ENCODE results near the gene RAB6A.

DNA sequence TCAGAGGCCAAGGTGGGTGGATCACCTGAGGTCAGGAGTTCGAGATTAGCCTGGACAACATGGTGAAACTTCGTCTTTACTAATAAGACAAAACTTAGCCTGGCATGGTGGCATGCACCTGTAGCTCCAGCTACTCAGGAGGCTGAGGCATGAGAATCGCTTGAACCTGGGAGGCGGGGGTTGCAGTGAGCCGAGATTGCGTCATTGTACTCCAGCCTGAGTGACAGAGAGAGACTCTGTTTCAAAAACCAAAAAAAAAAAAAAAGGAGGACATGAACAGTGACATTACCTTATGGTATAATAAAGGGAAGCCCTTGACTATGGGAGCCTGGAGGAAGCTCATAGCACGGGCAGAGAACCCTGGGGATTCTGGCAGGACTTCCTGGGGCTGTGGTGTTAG, 131.0 kb downstream of the RAB6A start:
- TF ChIP-seq POLR2A (IDR thresholded peaks at IDR 0.05): no peak
- TF ChIP-seq, protein P1, sequence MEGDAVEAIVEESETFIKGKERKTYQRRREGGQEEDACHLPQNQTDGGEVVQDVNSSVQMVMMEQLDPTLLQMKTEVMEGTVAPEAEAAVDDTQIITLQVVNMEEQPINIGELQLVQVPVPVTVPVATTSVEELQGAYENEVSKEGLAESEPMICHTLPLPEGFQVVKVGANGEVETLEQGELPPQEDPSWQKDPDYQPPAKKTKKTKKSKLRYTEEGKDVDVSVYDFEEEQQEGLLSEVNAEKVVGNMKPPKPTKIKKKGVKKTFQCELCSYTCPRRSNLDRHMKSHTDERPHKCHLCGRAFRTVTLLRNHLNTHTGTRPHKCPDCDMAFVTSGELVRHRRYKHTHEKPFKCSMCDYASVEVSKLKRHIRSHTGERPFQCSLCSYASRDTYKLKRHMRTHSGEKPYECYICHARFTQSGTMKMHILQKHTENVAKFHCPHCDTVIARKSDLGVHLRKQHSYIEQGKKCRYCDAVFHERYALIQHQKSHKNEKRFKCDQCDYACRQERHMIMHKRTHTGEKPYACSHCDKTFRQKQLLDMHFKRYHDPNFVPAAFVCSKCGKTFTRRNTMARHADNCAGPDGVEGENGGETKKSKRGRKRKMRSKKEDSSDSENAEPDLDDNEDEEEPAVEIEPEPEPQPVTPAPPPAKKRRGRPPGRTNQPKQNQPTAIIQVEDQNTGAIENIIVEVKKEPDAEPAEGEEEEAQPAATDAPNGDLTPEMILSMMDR (IDR thresholded peaks at IDR 0.05): no peak
